A673 (cell line): ENCODE measurements around the gene COX6A2. TPM values are rescaled to one million over a fixed set of nuclear protein-coding genes. Genes with fewer than 3 reads are reported as not detected.

Source experiments
- BruUV-seq: library from RNA; stranded (reverse); fragments of 400-500 nt; replicated peaks from 2 replicates; lab custom pipeline; 2021; lab: Mats Ljungman, UMichigan
- CTCF ChIA-PET: fragments of 300-600 bp; sonication (Branson Sonifier 250); formaldehyde crosslinking; loops from one replicate; lab custom pipeline; 2022; ENCODE audit warnings: antibody characterized with exemption; lab: Charles Lee
- POLR2A ChIA-PET: fragments of 300-600 bp; sonication (Branson Sonifier 250); formaldehyde crosslinking; loops from one replicate; lab custom pipeline; 2022; ENCODE audit warnings: antibody characterized with exemption; ENCODE audit not compliant: low non-redundant PET; lab: Charles Lee
- DNase-seq: peaks from one replicate; pipeline ENCODE4 v3.0.0-alpha.2; 2015; ENCODE audit warnings: low spot score
- H3K27ac ChIP-seq: fragments of 200-600 bp; sonication (generic); 2 replicates; pipeline ENCODE4 v1.5.1; 2016; ENCODE audit warnings: mixed run types, low read depth, mild to moderate bottlenecking, mixed read lengths, antibody characterized with exemption, low read length; ENCODE audit not compliant: poor library complexity, severe bottlenecking
- H3K27me3 ChIP-seq: fragments of 200-600 bp; sonication (generic); replicated peaks from 2 replicates; pipeline ENCODE4 v1.6.1; 2017; ENCODE audit warnings: mixed run types, low read depth, mild to moderate bottlenecking, mixed read lengths, antibody characterized with exemption, low read length; ENCODE audit not compliant: insufficient read depth, poor library complexity
- H3K36me3 ChIP-seq: fragments of 200-600 bp; sonication (generic); 2 replicates; pipeline ENCODE4 v1.6.1; 2016; ENCODE audit warnings: mixed run types, mild to moderate bottlenecking, mixed read lengths, antibody characterized with exemption, low read length; ENCODE audit not compliant: insufficient read depth, poor library complexity, severe bottlenecking
- H3K4me1 ChIP-seq: fragments of 200-600 bp; sonication (generic); 2 replicates; pipeline ENCODE4 v1.6.1; 2017; ENCODE audit warnings: mixed run types, mild to moderate bottlenecking, mixed read lengths, antibody characterized with exemption, low read length; ENCODE audit not compliant: insufficient read depth, poor library complexity, severe bottlenecking
- H3K4me3 ChIP-seq: fragments of 200-600 bp; sonication (generic); 2 replicates; pipeline ENCODE4 v1.5.1; 2016; ENCODE audit warnings: low read depth, mixed run types, mild to moderate bottlenecking, mixed read lengths, low read length; ENCODE audit not compliant: poor library complexity, severe bottlenecking
- H3K9me3 ChIP-seq: fragments of 200-600 bp; sonication (generic); 2 replicates; pipeline ENCODE4 v1.6.1; 2016; ENCODE audit warnings: mixed run types, low read depth, mild to moderate bottlenecking, mixed read lengths, antibody characterized with exemption, low read length; ENCODE audit not compliant: poor library complexity, severe bottlenecking
- CTCF ChIP-seq: fragments of 300-800, 200-600 bp; sonication (generic); conservative IDR thresholded peaks from 2 replicates; pipeline ENCODE4 v1.5.1; 2017; ENCODE audit warnings: low read depth, mild to moderate bottlenecking, antibody characterized with exemption, low read length, moderate library complexity, mixed read lengths
- EZH2 ChIP-seq: fragments of 200-600 bp; sonication (generic); IDR thresholded peaks from 2 replicates; pipeline ENCODE4 v1.6.1; 2017; ENCODE audit warnings: borderline replicate concordance, low read depth, mild to moderate bottlenecking, mixed read lengths, antibody characterized with exemption, low read length; ENCODE audit not compliant: poor library complexity, severe bottlenecking
- intact Hi-C: fragments of 100-400 bp; cut with micrococcal nuclease; formaldehyde crosslinking; loops from one replicate; pipeline ENCODE4 v1.10.0; 2022; ENCODE audit not compliant: unreplicated experiment
- total RNA-seq: library from RNA; stranded (reverse); gene quantifications from 2 replicates; pipeline ENCODE4 v1.2.3, GENCODE V29; 2021

The COX6A2 gene
- total RNA-seq, 1 experiment from 2014 or later = not detected

GRCh38 chr16:31385680-31386079 is 42.5 kb downstream of the COX6A2 start:
- Histone ChIP-seq H3K27me3 (no peaks in the 10 kb centered on the region), H3K36me3 (no peaks in the 10 kb centered on the region), H3K9me3 (no peaks in the 10 kb centered on the region), H3K4me3 (no peak overlapping the region), H3K4me1 (no peaks in the 10 kb centered on the region), H3K27ac (no peak overlapping the region)
- DNase-seq = no peak
- no peak for TF ChIP-seq EZH2
- no peak for TF ChIP-seq CTCF
- ChIA-PET POLR2A (no interaction called here), CTCF (no interaction called here)
- intact Hi-C loops = no loop called here
- no TSS peak for BruUV-seq

GRCh38 chr16:31382485-31383161 is 45.5 kb downstream of the COX6A2 start:
- POLR2A ChIA-PET = no interaction called here
- intact Hi-C loops = no loop called here
- DNase-seq = peak; percentile 78
- Histone ChIP-seq H3K36me3 (no peaks in the 10 kb centered on the region), H3K4me1 (no peaks in the 10 kb centered on the region), H3K9me3 (no peaks in the 10 kb centered on the region), H3K27me3 (no peaks in the 10 kb centered on the region), H3K4me3 (no peak overlapping the region), H3K27ac (no peak overlapping the region)
- no TSS peak for BruUV-seq
- CTCF ChIA-PET = interaction anchor here (1.3 kb wide), 1 partner anchor 179 kb away, joined by 7 read pairs; no protein-coding TSS in a partner anchor
- TF ChIP-seq CTCF = peak; percentile 87
- TF ChIP-seq EZH2 = no peak

- Histone ChIP-seq H3K9me3 (no peaks in the 10 kb centered on the region), H3K36me3 (no peaks in the 10 kb centered on the region), H3K4me1 (no peaks in the 10 kb centered on the region), H3K27me3 (no peaks in the 10 kb centered on the region), H3K4me3 (no peak overlapping the region), H3K27ac (no peak overlapping the region)
- POLR2A ChIA-PET = no interaction called here
- intact Hi-C loops = no loop called here
- no peak for DNase-seq
- TF ChIP-seq EZH2 (no peak), CTCF (no peak)
- no TSS peak for BruUV-seq
- CTCF ChIA-PET = interaction anchor here (0.5 kb wide), 1 partner anchor 70 kb away, joined by 3 read pairs; no protein-coding TSS in a partner anchor
Measured at GRCh38 chr16:31380201-31380600, 48.0 kb downstream of the COX6A2 start.

Other genes with a start within 250 kb of the COX6A2 start
- gene FUS, start 248.2 kb downstream of the COX6A2 start, total RNA-seq = 1,134 and 1,264 TPM in 2 replicates
- 1.8 and 2.0 TPM in 2 replicates for gene PYCARD, start 225.6 kb downstream of the COX6A2 start, total RNA-seq
- gene TRIM72, start 214.2 kb downstream of the COX6A2 start, total RNA-seq = 0.04 TPM in 1 of 2 replicates, not detected in the other
- gene PYDC1, start 211.2 kb downstream of the COX6A2 start, total RNA-seq = not detected in 2 replicates
- gene ITGAM, start 168.4 kb downstream of the COX6A2 start, total RNA-seq = 0.35 and 0.92 TPM in 2 replicates
- 0.46 TPM in 1 of 2 replicates, not detected in the other for gene ITGAX, start 73.2 kb downstream of the COX6A2 start, total RNA-seq
- gene ITGAD, start 35.0 kb downstream of the COX6A2 start, total RNA-seq = not detected in 2 replicates
- 0.32 and 0.81 TPM in 2 replicates for gene ZNF843, start 14.4 kb upstream of the COX6A2 start, total RNA-seq
- gene ARMC5, start 31.1 kb upstream of the COX6A2 start, total RNA-seq = 7.4 and 8.8 TPM in 2 replicates
- 3.3 and 3.8 TPM in 2 replicates for gene TGFB1I1, start 43.8 kb upstream of the COX6A2 start, total RNA-seq
- not detected in 2 replicates for gene SLC5A2, start 54.8 kb upstream of the COX6A2 start, total RNA-seq
- 41.9 and 46.3 TPM in 2 replicates for gene RUSF1, start 80.0 kb upstream of the COX6A2 start, total RNA-seq
- gene AHSP, start 99.5 kb upstream of the COX6A2 start, total RNA-seq = not detected in 2 replicates